IPS-18a (cell line): ENCODE measurements around the gene NEK6.

Experiments
- H3K27ac ChIP-seq: one replicate; pipeline ENCODE4 v1.5.1; 2013; ENCODE audit warnings: low read length
- H3K27me3 ChIP-seq: one replicate; pipeline ENCODE4 v1.6.1; 2013; ENCODE audit warnings: mild to moderate bottlenecking, low read length; ENCODE audit not compliant: control insufficient read depth, insufficient read depth
- H3K36me3 ChIP-seq: one replicate; pipeline ENCODE4 v1.6.1; 2013; ENCODE audit warnings: low read depth, low read length; ENCODE audit not compliant: control insufficient read depth
- H3K4me1 ChIP-seq: one replicate; pipeline ENCODE4 v1.6.1; 2013; ENCODE audit warnings: low read depth, low read length; ENCODE audit not compliant: control insufficient read depth
- H3K4me3 ChIP-seq: one replicate; pipeline ENCODE4 v1.5.1; 2013; ENCODE audit warnings: low read length
- H3K9ac ChIP-seq: one replicate; pipeline ENCODE4 v1.6.1; 2013; ENCODE audit warnings: mild to moderate bottlenecking, low read length, moderate library complexity
- H3K9me3 ChIP-seq: one replicate; pipeline ENCODE4 v1.6.1; 2013; ENCODE audit warnings: low read depth, low read length; ENCODE audit not compliant: control insufficient read depth

NEK6 gene

GRCh38 chr9:124265551-124265950 lies 7.8 kb downstream of the NEK6 start:
- Histone ChIP-seq H3K27me3 (no peaks in the 10 kb centered on the region), H3K9ac (no peak overlapping the region), H3K9me3 (no peaks in the 10 kb centered on the region), H3K27ac (no peak overlapping the region), H3K4me3 (no peak overlapping the region), H3K4me1 (peaks cover 19% of the 10 kb centered on the region), H3K36me3 (no peaks in the 10 kb centered on the region)

DNA sequence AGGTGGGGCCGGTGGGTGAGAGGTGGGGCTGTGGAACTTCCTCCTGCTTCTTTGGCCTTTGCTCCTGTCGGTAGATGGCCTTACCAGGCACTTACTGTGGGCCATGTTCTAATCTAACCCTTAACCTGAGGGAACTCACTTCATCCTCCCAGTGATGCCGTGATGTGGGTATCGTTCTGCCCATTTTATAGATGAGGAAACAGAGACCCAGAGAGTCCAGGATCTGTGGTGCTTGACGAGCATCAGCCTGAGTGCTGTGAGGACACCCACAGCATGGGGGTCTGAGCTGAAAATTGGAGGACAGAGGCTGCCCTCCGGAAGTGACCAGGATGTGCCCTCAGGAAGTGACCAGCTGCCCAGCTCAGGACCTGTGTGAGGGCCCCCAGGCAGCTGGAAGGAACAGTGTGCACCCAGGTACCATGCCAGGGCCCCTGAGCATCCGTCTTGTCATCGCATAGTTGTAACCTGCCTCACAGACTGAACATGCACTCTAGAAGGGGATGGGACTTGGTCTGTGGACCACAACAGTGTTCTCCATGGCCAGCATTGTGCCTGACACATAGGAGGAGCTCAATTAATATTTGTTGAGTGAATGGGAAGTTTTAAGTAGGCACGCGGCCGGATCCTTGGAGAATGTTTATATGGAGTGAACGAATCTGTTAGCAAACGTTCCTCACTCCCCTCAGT lies 8.5 kb downstream of the NEK6 start:
- H3K27me3 ChIP-seq, result no peaks in the 10 kb centered on the region
- no peak overlapping the region for H3K27ac ChIP-seq
- H3K4me1 ChIP-seq, result peaks cover 22% of the 10 kb centered on the region
- H3K4me3 ChIP-seq, result no peak overlapping the region
- H3K9ac ChIP-seq, result no peak overlapping the region
- no peaks in the 10 kb centered on the region for H3K9me3 ChIP-seq
- H3K36me3 ChIP-seq, result no peaks in the 10 kb centered on the region

DNA sequence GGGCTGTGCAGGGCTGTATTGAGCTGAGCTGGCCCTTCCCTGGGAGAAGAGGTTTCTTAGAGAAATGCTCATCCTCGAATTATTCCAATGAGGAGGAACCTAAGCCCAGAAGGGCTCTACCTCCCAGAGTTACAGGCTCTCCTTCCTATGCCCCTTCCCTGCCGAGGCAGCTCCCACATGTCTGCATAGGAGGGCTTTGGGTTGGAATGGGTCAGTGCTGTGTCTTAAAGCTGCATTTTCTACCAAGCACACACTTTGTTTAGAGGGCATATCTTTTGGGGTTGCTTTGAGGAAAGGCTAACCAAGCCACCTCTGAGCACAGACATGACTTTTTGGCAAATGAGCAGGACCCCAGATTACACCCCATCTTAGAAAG lies 9.1 kb downstream of the NEK6 start:
- Histone ChIP-seq H3K9ac (no peak overlapping the region), H3K36me3 (no peaks in the 10 kb centered on the region), H3K4me3 (no peak overlapping the region), H3K9me3 (no peaks in the 10 kb centered on the region), H3K4me1 (peaks cover 20% of the 10 kb centered on the region), H3K27me3 (no peaks in the 10 kb centered on the region), H3K27ac (no peak overlapping the region)

GRCh38 chr9:124267271-124267807 lies 9.6 kb downstream of the NEK6 start:
- Histone ChIP-seq H3K27me3 (no peaks in the 10 kb centered on the region), H3K27ac (no peak overlapping the region), H3K9ac (no peak overlapping the region), H3K4me1 (peaks cover 15% of the 10 kb centered on the region), H3K36me3 (no peaks in the 10 kb centered on the region), H3K9me3 (no peaks in the 10 kb centered on the region), H3K4me3 (no peak overlapping the region)

DNA sequence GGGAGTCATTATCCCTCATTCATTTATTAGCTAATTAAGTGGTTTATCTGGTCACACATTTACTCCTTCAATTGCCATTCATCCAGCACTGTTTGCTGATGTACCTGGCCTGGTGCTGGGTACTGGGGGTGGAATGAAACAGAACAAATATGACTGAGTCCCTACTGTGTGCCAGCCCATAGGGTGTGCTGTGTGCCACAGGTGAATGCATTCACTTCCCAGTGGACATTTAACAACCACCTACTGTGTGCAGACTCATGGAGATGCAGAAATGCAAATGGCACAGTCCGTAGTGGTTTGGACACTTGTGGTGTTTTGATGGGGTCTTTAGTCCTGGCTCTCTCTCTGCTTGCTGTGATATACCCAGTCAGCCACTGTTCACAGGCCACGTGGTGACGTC lies 10.5 kb downstream of the NEK6 start:
- Histone ChIP-seq H3K27me3 (no peaks in the 10 kb centered on the region), H3K27ac (no peak overlapping the region), H3K36me3 (no peaks in the 10 kb centered on the region), H3K9me3 (no peaks in the 10 kb centered on the region), H3K4me1 (peaks cover 7% of the 10 kb centered on the region), H3K4me3 (no peak overlapping the region), H3K9ac (no peak overlapping the region)

GRCh38 chr9:124268661-124269060 lies 10.9 kb downstream of the NEK6 start:
- Histone ChIP-seq H3K4me1 (peaks cover 4% of the 10 kb centered on the region), H3K9ac (no peak overlapping the region), H3K4me3 (no peak overlapping the region), H3K36me3 (no peaks in the 10 kb centered on the region), H3K27ac (no peak overlapping the region), H3K27me3 (no peaks in the 10 kb centered on the region), H3K9me3 (no peaks in the 10 kb centered on the region)

- Histone ChIP-seq H3K27ac (no peak overlapping the region), H3K4me3 (no peak overlapping the region), H3K4me1 (peaks cover 4% of the 10 kb centered on the region), H3K27me3 (no peaks in the 10 kb centered on the region), H3K36me3 (no peaks in the 10 kb centered on the region), H3K9ac (no peak overlapping the region), H3K9me3 (no peaks in the 10 kb centered on the region)
Observed at GRCh38 chr9:124269556-124269955, 11.8 kb downstream of the NEK6 start.

DNA sequence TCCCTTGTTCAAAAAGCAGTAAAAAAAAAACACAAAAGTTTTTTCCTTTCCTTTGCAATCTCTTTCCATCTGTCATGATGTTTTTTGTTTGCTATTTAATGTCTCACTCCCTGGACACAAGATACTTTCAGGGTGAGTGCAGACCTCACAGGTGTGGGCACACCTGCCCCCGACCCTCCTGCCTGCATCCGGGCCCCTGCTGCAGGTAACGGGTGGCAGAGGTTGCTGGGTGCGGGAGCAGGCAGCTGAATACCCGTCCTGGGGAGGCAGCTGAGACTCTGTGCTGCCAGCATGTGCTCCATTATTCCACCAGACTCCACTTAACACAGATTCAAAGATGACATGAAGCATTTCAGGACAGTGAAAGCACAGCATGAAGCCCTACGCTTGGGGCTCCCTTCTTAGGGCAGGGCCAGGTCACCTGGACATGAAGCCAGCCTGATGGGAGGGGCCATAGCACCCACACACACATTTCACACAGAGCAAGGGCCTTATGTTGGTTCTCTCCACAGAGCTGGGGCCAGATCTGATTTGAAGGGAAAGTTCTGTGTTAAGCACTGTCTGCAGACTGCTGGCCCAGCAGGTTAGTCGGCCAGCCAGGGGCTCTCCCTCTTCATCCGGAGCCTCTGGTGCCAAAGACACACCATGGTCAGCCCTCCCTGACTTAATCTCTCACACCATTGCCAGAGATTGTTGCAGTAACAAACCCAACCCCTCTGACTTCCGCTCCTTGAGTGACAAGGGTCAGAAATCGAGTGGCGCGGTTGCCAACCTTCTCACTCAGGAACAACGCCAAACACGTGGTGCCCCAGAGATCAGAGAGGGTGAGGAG lies 13.0 kb downstream of the NEK6 start:
- H3K27me3 ChIP-seq, result no peaks in the 10 kb centered on the region
- H3K4me3 ChIP-seq, result no peak overlapping the region
- no peak overlapping the region for H3K9ac ChIP-seq
- no peak overlapping the region for H3K27ac ChIP-seq
- peaks cover 4% of the 10 kb centered on the region for H3K4me1 ChIP-seq
- no peaks in the 10 kb centered on the region for H3K9me3 ChIP-seq
- H3K36me3 ChIP-seq, result no peaks in the 10 kb centered on the region

DNA sequence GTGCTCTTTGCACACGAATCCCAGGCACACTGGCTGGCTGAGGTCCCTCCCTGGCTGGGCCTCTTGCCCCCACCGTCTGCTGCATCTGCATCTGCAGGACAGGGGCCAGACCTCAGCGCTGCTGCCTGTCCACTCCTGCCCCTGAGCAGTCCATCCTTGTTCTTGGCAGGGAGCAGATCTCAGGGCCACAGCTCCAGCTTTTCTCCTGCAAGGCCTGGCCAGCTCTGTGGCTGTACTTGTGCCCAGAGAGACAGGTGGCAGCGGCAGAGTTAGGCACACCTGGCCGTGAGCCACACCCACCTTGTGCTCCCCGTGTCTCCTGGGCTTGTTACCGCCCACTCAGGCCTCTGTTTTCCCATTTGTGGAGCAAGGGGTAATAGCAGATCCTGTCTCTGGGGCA lies 13.9 kb downstream of the NEK6 start:
- no peaks in the 10 kb centered on the region for H3K36me3 ChIP-seq
- no peak overlapping the region for H3K9ac ChIP-seq
- peaks cover 4% of the 10 kb centered on the region for H3K4me1 ChIP-seq
- no peaks in the 10 kb centered on the region for H3K9me3 ChIP-seq
- no peaks in the 10 kb centered on the region for H3K27me3 ChIP-seq
- no peak overlapping the region for H3K4me3 ChIP-seq
- H3K27ac ChIP-seq, result no peak overlapping the region

GRCh38 chr9:124272118-124272517 lies 14.4 kb downstream of the NEK6 start:
- Histone ChIP-seq H3K9ac (no peak overlapping the region), H3K36me3 (no peaks in the 10 kb centered on the region), H3K27me3 (no peaks in the 10 kb centered on the region), H3K4me3 (no peak overlapping the region), H3K4me1 (peaks cover 4% of the 10 kb centered on the region), H3K9me3 (no peaks in the 10 kb centered on the region), H3K27ac (no peak overlapping the region)

DNA sequence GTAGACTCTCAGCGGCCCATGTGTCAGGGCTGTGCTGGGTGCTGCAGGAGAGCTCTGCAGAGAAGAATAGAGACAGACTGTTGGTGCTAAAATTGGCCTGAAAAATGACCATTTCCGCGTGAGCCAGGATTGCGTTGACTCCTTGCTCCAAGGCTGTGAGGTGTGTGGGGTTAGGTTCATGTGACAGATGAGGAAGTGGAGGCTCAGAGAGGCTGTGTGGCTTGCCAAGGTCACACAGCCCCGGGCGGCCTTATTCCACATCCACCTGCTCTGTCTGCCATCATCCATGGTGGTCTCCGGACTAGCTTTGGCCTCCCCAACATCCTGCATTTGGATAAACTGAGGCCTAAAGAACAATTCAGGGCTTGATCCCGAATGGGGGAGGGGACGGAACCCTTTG lies 15.2 kb downstream of the NEK6 start:
- peaks cover 4% of the 10 kb centered on the region for H3K4me1 ChIP-seq
- no peak overlapping the region for H3K4me3 ChIP-seq
- H3K27me3 ChIP-seq, result no peaks in the 10 kb centered on the region
- H3K36me3 ChIP-seq, result no peaks in the 10 kb centered on the region
- no peaks in the 10 kb centered on the region for H3K9me3 ChIP-seq
- no peak overlapping the region for H3K9ac ChIP-seq
- H3K27ac ChIP-seq, result no peak overlapping the region
